ENCODE results near the gene TIMP2. TPM values are rescaled to one million over a fixed set of nuclear protein-coding genes. Genes with fewer than 3 reads are reported as not detected.

Gene TIMP2
- total RNA-seq, 1 experiment from 2014 or later = 114 TPM

GRCh38 chr17:78861229-78861628 is 64.0 kb downstream of the TIMP2 start:
- CTCF ChIA-PET = no interaction called here
- BruUV-seq (replicated peaks) = no TSS peak

DNA sequence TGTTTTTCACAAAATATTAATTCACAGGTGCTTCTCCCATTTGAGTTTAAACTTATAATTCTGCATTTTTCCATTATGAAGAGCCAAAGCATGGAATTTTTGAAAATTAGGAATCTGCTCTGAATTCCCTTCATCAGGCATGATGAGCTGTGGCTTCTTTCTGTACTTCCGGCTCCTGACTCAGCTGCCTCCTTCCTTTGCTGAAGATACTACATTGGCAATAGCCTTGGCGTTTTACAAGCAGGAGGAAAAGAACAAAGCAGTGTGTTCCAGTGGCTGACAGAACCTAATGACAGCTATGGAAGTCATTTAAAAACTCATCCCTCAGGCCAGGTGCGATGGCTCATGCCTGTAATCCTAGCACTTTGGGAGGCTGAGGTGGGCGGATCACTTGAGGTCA is 66.1 kb downstream of the TIMP2 start:
- Histone ChIP-seq H3K9me2 (ENCODE audit: insufficient read depth) (no peaks in the 10 kb centered on the region), H3K4me3 (no peak overlapping the region), H3K79me2 (ENCODE audit: low read depth) (no peaks in the 10 kb centered on the region), H3K36me3 (ENCODE audit: low read depth) (no peaks in the 10 kb centered on the region; the same call in 1 of the 2 replicates), H3K4me1 (replicated peaks; ENCODE audit: insufficient read depth) (peaks cover 14% of the 10 kb centered on the region), H3K4me2 (no peak overlapping the region), H3K27ac (no peak overlapping the region), H3K9me3 (ENCODE audit: insufficient read depth, low read depth) (no peaks in the 10 kb centered on the region), H4K20me1 (ENCODE audit: insufficient read depth) (no peaks in the 10 kb centered on the region), H3F3A (ENCODE audit: insufficient read depth, low read depth) (peaks cover 15% of the 10 kb centered on the region), H2AFZ (no peak overlapping the region), H3K27me3 (ENCODE audit: insufficient read depth, low read depth) (no peaks in the 10 kb centered on the region)
- no peak for TF ChIP-seq EZH2 (IDR thresholded peaks at IDR 0.05; ENCODE audit: low read depth)
- TF ChIP-seq, protein P1, sequence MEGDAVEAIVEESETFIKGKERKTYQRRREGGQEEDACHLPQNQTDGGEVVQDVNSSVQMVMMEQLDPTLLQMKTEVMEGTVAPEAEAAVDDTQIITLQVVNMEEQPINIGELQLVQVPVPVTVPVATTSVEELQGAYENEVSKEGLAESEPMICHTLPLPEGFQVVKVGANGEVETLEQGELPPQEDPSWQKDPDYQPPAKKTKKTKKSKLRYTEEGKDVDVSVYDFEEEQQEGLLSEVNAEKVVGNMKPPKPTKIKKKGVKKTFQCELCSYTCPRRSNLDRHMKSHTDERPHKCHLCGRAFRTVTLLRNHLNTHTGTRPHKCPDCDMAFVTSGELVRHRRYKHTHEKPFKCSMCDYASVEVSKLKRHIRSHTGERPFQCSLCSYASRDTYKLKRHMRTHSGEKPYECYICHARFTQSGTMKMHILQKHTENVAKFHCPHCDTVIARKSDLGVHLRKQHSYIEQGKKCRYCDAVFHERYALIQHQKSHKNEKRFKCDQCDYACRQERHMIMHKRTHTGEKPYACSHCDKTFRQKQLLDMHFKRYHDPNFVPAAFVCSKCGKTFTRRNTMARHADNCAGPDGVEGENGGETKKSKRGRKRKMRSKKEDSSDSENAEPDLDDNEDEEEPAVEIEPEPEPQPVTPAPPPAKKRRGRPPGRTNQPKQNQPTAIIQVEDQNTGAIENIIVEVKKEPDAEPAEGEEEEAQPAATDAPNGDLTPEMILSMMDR (conservative IDR thresholded peaks at IDR 0.05) = no peak
- CTCF ChIA-PET = interaction anchor here (0.6 kb wide), 1 partner anchor 23 kb away, joined by 4 read pairs; no protein-coding TSS in a partner anchor
- intact Hi-C loops (cut with micrococcal nuclease; ENCODE audit: unreplicated experiment) = no loop called here
- no TSS peak for BruUV-seq (replicated peaks)
- POLR2A ChIA-PET (ENCODE audit: unreplicated experiment) = no interaction called here
- DNase-seq = no peak

More at GRCh38 chr17:78861229-78861628, 64.0 kb downstream of the TIMP2 start:
- H3K4me1 ChIP-seq (replicated peaks; ENCODE audit: insufficient read depth) = peaks cover 14% of the 10 kb centered on the region
- H3K79me2 ChIP-seq (ENCODE audit: low read depth) = no peaks in the 10 kb centered on the region
- no peaks in the 10 kb centered on the region for H3K9me3 ChIP-seq (ENCODE audit: insufficient read depth, low read depth)
- intact Hi-C loops (cut with micrococcal nuclease; ENCODE audit: unreplicated experiment) = no loop called here
- DNase-seq = no peak
- peaks cover 15% of the 10 kb centered on the region for H3F3A ChIP-seq (ENCODE audit: insufficient read depth, low read depth)
- no peak overlapping the region for H2AFZ ChIP-seq
- no peak for TF ChIP-seq EZH2 (IDR thresholded peaks at IDR 0.05; ENCODE audit: low read depth)
- TF ChIP-seq, protein P1 (conservative IDR thresholded peaks at IDR 0.05) = no peak
- H3K36me3 ChIP-seq (ENCODE audit: low read depth) = no peaks in the 10 kb centered on the region; the same call in 1 of the 2 replicates
- H3K9me2 ChIP-seq (ENCODE audit: insufficient read depth) = no peaks in the 10 kb centered on the region
- POLR2A ChIA-PET (ENCODE audit: unreplicated experiment) = interaction anchor here (0.6 kb wide), 1 partner anchor 11 kb away, joined by 3 read pairs; no protein-coding TSS in a partner anchor
- no peaks in the 10 kb centered on the region for H3K27me3 ChIP-seq (ENCODE audit: insufficient read depth, low read depth)
- H3K4me2 ChIP-seq = no peak overlapping the region
- H3K27ac ChIP-seq = peak overlapping the region; percentile 97
- no peaks in the 10 kb centered on the region for H4K20me1 ChIP-seq (ENCODE audit: insufficient read depth)
- no peak overlapping the region for H3K4me3 ChIP-seq

DNA sequence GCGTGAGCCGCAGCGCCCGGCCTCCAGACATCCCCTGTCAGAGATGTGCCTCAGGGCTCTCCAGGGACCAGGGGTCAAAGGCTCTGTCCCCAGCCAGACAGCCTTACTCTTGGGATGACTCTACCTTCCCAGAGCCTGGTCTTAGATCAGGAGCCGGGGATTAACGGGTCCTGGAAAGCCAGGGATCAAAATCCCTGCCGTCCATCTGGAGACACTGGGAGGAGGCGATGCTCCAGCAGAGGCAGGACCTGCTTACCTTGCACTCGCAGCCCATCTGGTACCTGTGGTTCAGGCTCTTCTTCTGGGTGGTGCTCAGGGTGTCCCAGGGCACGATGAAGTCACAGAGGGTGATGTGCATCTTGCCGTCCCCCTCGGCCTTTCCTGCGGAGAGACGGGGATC is 67.9 kb downstream of the TIMP2 start:
- no peaks in the 10 kb centered on the region for H3K27me3 ChIP-seq (ENCODE audit: insufficient read depth, low read depth)
- no peak overlapping the region for H3K27ac ChIP-seq
- H3K4me3 ChIP-seq = no peak overlapping the region
- no peak overlapping the region for H2AFZ ChIP-seq
- no peaks in the 10 kb centered on the region for H4K20me1 ChIP-seq (ENCODE audit: insufficient read depth)
- H3K4me2 ChIP-seq = no peak overlapping the region
- ChIA-PET POLR2A (ENCODE audit: unreplicated experiment) (no interaction called here), CTCF (no interaction called here)
- H3K9me3 ChIP-seq (ENCODE audit: insufficient read depth, low read depth) = no peaks in the 10 kb centered on the region
- intact Hi-C loops (cut with micrococcal nuclease; ENCODE audit: unreplicated experiment) = no loop called here
- no TSS peak for BruUV-seq (replicated peaks)
- peaks cover 6% of the 10 kb centered on the region; the same call in 1 of the 2 replicates for H3F3A ChIP-seq (ENCODE audit: insufficient read depth, low read depth)
- H3K9me2 ChIP-seq (ENCODE audit: insufficient read depth) = no peaks in the 10 kb centered on the region
- no peak for DNase-seq
- H3K4me1 ChIP-seq (replicated peaks; ENCODE audit: insufficient read depth) = peaks cover 9% of the 10 kb centered on the region
- TF ChIP-seq, protein P1 (conservative IDR thresholded peaks at IDR 0.05) = no peak
- TF ChIP-seq EZH2 (IDR thresholded peaks at IDR 0.05; ENCODE audit: low read depth) = no peak
- no peaks in the 10 kb centered on the region for H3K36me3 ChIP-seq (ENCODE audit: low read depth)
- no peaks in the 10 kb centered on the region for H3K79me2 ChIP-seq (ENCODE audit: low read depth)
